AG09309 (cell line): Measurements from ENCODE around the gene ADAM19.

Source experiments
- DNase-seq: peaks from one replicate; pipeline ENCODE4 v3.0.0-alpha.2; 2010; ENCODE audit warnings: low read depth
- H3K4me3 ChIP-seq: 2 replicates; pipeline ENCODE4 v1.5.1; 2011; ENCODE audit warnings: mild to moderate bottlenecking, low read depth, low read length, moderate library complexity; ENCODE audit not compliant: control insufficient read depth
- CTCF ChIP-seq: IDR thresholded peaks from 2 replicates; pipeline ENCODE4 v1.5.1; 2011; ENCODE audit warnings: mild to moderate bottlenecking, low read depth, low read length, inconsistent platforms; ENCODE audit not compliant: insufficient read depth, control insufficient read depth; ENCODE audit errors: missing control alignments

ADAM19 gene

GRCh38 chr5:157476702-157477408 is 98.7 kb downstream of the ADAM19 start:
- H3K4me3 ChIP-seq = no peak overlapping the region
- peak; percentile 82 for TF ChIP-seq CTCF
- DNase-seq = no peak

- TF ChIP-seq CTCF = no peak
- DNase-seq = no peak
- no peak overlapping the region for H3K4me3 ChIP-seq
These were observed 100.1 kb downstream of the ADAM19 start for GRCh38 chr5:157475432-157475831.

GRCh38 chr5:157473383-157474320 is 101.9 kb downstream of the ADAM19 start:
- no peak for TF ChIP-seq CTCF
- no peak overlapping the region for H3K4me3 ChIP-seq
- no peak for DNase-seq

GRCh38 chr5:157471709-157472108 is 103.9 kb downstream of the ADAM19 start:
- peak; percentile 74 for TF ChIP-seq CTCF
- H3K4me3 ChIP-seq = no peak overlapping the region
- DNase-seq = no peak

GRCh38 chr5:157470631-157471030 is 104.9 kb downstream of the ADAM19 start:
- H3K4me3 ChIP-seq = no peak overlapping the region
- no peak for DNase-seq
- no peak for TF ChIP-seq CTCF

- TF ChIP-seq CTCF = no peak
These were observed 105.9 kb downstream of the ADAM19 start for GRCh38 chr5:157469687-157470086.

More at GRCh38 chr5:157469687-157470086, 105.9 kb downstream of the ADAM19 start:
- peak; percentile 27 for DNase-seq
- H3K4me3 ChIP-seq = no peak overlapping the region
